ENCODE measurements around the gene SMYD4. TPM values are rescaled to one million over a fixed set of nuclear protein-coding genes. Genes with fewer than 3 reads are reported as not detected.
"Not testable (repeated sequence)": the region's sequence is repeated elsewhere in the genome, so short reads cannot be mapped to it uniquely, and the experiment has no call there.

SMYD4 gene
- total and polyA plus RNA-seq, 9 donors: 8.5 to 22.0 (median 16.3) TPM

- Histone ChIP-seq H3K9me3 (no peaks in the 10 kb centered on the region), H3K4me1 (ENCODE audit: insufficient read depth) (no peaks in the 10 kb centered on the region), H3K27me3 (no peaks in the 10 kb centered on the region), H3K27ac (no peak overlapping the region), H3K36me3 (no peaks in the 10 kb centered on the region), H3K4me3 (no peak overlapping the region)
- intact Hi-C loops (cut with DNase I): no loop called here
- TF ChIP-seq, protein P1, sequence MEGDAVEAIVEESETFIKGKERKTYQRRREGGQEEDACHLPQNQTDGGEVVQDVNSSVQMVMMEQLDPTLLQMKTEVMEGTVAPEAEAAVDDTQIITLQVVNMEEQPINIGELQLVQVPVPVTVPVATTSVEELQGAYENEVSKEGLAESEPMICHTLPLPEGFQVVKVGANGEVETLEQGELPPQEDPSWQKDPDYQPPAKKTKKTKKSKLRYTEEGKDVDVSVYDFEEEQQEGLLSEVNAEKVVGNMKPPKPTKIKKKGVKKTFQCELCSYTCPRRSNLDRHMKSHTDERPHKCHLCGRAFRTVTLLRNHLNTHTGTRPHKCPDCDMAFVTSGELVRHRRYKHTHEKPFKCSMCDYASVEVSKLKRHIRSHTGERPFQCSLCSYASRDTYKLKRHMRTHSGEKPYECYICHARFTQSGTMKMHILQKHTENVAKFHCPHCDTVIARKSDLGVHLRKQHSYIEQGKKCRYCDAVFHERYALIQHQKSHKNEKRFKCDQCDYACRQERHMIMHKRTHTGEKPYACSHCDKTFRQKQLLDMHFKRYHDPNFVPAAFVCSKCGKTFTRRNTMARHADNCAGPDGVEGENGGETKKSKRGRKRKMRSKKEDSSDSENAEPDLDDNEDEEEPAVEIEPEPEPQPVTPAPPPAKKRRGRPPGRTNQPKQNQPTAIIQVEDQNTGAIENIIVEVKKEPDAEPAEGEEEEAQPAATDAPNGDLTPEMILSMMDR (IDR thresholded peaks at IDR 0.05): no peak
- no peak for TF ChIP-seq EP300 (IDR thresholded peaks at IDR 0.05)
- no peak for TF ChIP-seq POLR2A (IDR thresholded peaks at IDR 0.05)
- 85 to 93% (median 89%) methylated on average over 7 of the region's 7 CpGs for WGBS, 3 donors
- DNase-seq: peak in 2 of 5 donors; percentile 8 to 21
Observed at GRCh38 chr17:1800240-1800639, 29.5 kb downstream of the SMYD4 start.

GRCh38 chr17:1797846-1798245 is 31.9 kb downstream of the SMYD4 start:
- H3K27ac ChIP-seq; intact Hi-C loops (cut with DNase I); H3K9me3 ChIP-seq; H3K4me3 ChIP-seq; H3K36me3 ChIP-seq; H3K27me3 ChIP-seq; H3K4me1 ChIP-seq (ENCODE audit: insufficient read depth); DNase-seq: not testable (repeated sequence)
- 90 to 95% (median 95%) methylated on average over 8 of the region's 8 CpGs for WGBS, 3 donors

GRCh38 chr17:1797323-1797722 is 32.4 kb downstream of the SMYD4 start:
- no peaks in the 10 kb centered on the region for H3K27me3 ChIP-seq
- H3K36me3 ChIP-seq: no peaks in the 10 kb centered on the region
- TF ChIP-seq, protein P1 (IDR thresholded peaks at IDR 0.05): no peak
- TF ChIP-seq POLR2A (IDR thresholded peaks at IDR 0.05) (no peak), EP300 (IDR thresholded peaks at IDR 0.05) (no peak)
- no peaks in the 10 kb centered on the region for H3K4me1 ChIP-seq (ENCODE audit: insufficient read depth)
- 79 to 83% (median 81%) methylated on average over 3 of the region's 3 CpGs for WGBS, 3 donors
- peak in 1 of 5 donors; percentile 27 for DNase-seq
- intact Hi-C loops (cut with DNase I): no loop called here
- H3K9me3 ChIP-seq: no peaks in the 10 kb centered on the region
- H3K27ac ChIP-seq: peak overlapping the region in 1 of 2 donors; percentile 42
- H3K4me3 ChIP-seq: no peak overlapping the region

DNA sequence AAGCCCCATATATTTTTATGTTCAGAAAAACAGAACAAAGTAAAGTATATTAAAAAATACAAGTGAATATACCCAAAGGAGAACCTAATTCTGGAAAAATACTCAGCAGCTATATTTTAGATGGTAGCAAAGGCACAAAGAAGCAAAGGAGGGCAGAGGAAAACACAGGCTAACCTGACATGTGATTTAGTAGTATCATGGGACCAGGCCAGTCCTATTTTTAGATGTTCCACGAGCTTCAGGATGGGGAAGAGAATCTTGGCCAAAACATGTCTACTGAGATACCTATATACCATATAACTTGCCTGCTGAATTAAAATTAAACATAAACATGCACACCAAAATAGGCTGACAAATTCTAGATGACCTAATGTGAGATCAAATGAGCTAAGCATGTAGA is 32.9 kb downstream of the SMYD4 start:
- H3K4me1 ChIP-seq (ENCODE audit: insufficient read depth): no peaks in the 10 kb centered on the region
- peak in 1 of 5 donors; percentile 13 for DNase-seq
- WGBS, 3 donors: 0% methylated on average over 1 of the region's 1 CpG
- TF ChIP-seq POLR2A (IDR thresholded peaks at IDR 0.05) (no peak), EP300 (IDR thresholded peaks at IDR 0.05) (no peak)
- TF ChIP-seq, protein P1 (IDR thresholded peaks at IDR 0.05): no peak
- no peaks in the 10 kb centered on the region for H3K36me3 ChIP-seq
- no peaks in the 10 kb centered on the region for H3K27me3 ChIP-seq
- H3K27ac ChIP-seq: peak overlapping the region in 1 of 2 donors; percentile 42
- H3K4me3 ChIP-seq: no peak overlapping the region
- no peaks in the 10 kb centered on the region for H3K9me3 ChIP-seq
- intact Hi-C loops (cut with DNase I): no loop called here

DNA sequence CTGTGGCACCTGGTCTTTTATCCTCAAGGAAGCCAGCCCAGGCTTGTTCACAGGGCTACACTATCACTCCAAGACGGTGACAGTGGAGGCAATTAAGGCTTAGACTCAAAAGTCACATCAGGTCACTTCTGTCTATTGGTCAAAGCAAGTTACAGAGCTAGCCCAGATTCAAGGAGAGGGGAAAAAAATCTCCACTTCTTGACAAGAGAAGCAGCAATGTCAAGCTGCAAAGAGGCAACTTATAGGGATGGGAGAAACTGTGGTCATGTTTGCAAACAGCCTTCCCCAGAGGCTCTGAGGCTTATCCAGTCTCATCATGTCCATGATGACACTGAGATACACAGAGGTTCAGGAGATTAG is 36.3 kb downstream of the SMYD4 start:
- Histone ChIP-seq H3K4me1 (ENCODE audit: insufficient read depth) (no peaks in the 10 kb centered on the region), H3K27me3 (no peaks in the 10 kb centered on the region), H3K36me3 (no peaks in the 10 kb centered on the region), H3K9me3 (no peaks in the 10 kb centered on the region), H3K27ac (no peak overlapping the region), H3K4me3 (no peak overlapping the region)
- DNase-seq: peak in 1 of 5 donors; percentile 10
- intact Hi-C loops (cut with DNase I): no loop called here
- 81 to 88% (median 83%) methylated on average over 1 of the region's 1 CpG for WGBS, 3 donors
- TF ChIP-seq POLR2A (IDR thresholded peaks at IDR 0.05): no peak
- TF ChIP-seq, protein P1 (IDR thresholded peaks at IDR 0.05): no peak
- no peak for TF ChIP-seq EP300 (IDR thresholded peaks at IDR 0.05)
